Stimulated activated CD4-positive, alpha-beta T cell treated with anti-CD3 and anti-CD28 coated beads, Interleukin-15, amount 100 ng/mL, for 1 hour (primary cell): ENCODE measurements around the gene HOMER3.
"Not testable (repeated sequence)": the region's sequence is repeated elsewhere in the genome, so short reads cannot be mapped to it uniquely, and the experiment has no call there.

Experiments
- DNase-seq, 2 donors: peaks; one replicate each; pipeline ENCODE4 v3.0.0-alpha.2; 2020; ENCODE audit warnings: low read depth in 1 of 2, low spot score in 1 of 2

HOMER3 gene

DNA sequence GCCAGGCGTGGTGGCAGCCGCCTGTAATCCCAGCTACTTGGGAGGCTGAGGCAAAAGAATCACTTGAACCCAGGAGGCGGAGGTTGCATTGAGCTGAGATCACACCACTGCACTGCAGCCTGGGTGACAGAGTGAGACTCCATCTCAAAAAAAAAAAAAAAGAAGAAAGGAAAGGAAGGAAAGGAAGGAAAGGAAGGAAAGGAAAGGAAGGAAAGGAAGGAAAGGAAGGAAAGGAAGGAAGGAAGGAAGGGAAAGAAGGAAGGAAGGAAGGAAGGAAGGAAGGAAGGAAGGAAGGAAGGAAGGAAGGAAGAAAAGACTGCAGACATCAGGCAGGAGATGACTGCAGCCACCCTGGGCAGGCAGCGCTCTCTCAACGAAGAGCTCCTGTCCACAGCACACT is 38.5 kb downstream of the HOMER3 start:
- DNase-seq: not testable (repeated sequence)

DNA sequence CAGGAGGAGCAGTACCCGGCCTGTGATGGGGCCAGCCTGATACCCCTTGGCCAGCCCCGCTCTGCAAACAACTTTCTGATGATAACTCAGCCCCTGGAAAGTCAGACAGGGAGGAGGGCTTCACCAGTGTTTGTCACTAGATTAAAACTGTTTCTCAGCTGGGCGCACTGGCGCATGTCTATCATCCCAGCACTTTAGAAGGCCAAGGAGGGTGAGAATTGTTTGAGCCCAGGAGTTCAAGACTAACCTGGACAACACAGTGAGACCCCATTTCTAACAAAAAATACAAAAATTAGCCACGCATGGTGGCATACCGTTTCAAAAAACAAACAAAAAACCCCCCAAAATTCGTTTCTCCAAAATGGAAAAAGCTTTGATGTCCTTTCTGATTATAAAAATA is 39.5 kb downstream of the HOMER3 start:
- DNase-seq: no peak

GRCh38 chr19:18900700-18901481 is 40.1 kb downstream of the HOMER3 start:
- no peak for DNase-seq

- no peak for DNase-seq
Observed at GRCh38 chr19:18899624-18900560, 41.1 kb downstream of the HOMER3 start.

GRCh38 chr19:18898607-18899408 is 42.2 kb downstream of the HOMER3 start:
- no peak for DNase-seq

DNA sequence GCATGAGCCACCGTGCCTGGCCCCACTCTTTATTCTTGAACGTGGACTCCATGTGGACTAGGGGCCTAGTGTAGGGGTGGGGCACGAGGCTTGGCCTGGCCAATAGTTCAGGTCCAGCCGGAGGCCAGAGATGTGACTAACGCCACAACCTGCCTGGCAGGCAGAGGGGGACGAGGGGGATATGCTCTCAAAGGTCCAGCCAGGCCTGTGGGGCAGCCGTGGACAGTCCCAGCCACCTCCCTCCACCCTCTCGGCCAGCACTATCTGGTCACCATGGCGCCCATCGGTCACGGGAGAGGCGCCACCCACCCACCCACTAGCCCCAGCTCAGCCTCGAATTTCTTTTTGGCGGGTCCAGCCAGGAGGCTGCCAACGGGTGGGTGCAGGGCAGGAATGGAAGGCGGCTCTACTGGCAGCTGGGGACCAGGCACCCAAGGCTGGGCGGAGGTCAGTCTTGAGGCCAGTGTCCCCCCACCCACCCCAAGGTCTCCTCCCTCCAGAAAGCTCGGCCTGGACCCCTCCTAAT is 42.9 kb downstream of the HOMER3 start:
- DNase-seq: no peak

- no peak for DNase-seq
Observed at GRCh38 chr19:18897094-18898029, 43.7 kb downstream of the HOMER3 start.

DNA sequence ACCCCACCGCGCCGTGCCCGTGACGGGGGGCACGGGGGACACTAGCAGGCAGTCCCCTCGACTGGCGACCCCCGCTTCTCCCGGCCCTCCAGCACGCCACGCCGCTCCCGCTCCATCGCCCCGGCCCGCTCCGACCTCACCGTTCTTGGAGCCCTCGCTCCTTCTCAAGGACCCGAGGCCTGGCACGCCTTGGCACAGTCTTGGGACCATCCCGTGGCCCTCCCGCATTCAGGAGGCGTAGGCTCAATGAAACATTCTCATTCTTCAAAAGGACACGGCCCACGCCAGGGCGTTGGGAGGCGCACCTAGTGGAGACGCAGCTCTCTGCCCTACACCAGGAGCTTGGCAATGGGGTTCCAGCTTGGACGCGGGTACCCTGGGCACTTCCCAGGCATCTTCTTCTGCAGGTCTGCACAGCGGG is 44.6 kb downstream of the HOMER3 start:
- DNase-seq: no peak

- DNase-seq: no peak
Observed at GRCh38 chr19:18895824-18896341, 45.1 kb downstream of the HOMER3 start, which contains the start of gene CERS1. CERS1 (minus strand) TSS chr19:18896158; CDS start chr19:18896072, 86 bp downstream.

GRCh38 chr19:18895038-18895823 is 45.8 kb downstream of the HOMER3 start:
- no peak for DNase-seq

DNA sequence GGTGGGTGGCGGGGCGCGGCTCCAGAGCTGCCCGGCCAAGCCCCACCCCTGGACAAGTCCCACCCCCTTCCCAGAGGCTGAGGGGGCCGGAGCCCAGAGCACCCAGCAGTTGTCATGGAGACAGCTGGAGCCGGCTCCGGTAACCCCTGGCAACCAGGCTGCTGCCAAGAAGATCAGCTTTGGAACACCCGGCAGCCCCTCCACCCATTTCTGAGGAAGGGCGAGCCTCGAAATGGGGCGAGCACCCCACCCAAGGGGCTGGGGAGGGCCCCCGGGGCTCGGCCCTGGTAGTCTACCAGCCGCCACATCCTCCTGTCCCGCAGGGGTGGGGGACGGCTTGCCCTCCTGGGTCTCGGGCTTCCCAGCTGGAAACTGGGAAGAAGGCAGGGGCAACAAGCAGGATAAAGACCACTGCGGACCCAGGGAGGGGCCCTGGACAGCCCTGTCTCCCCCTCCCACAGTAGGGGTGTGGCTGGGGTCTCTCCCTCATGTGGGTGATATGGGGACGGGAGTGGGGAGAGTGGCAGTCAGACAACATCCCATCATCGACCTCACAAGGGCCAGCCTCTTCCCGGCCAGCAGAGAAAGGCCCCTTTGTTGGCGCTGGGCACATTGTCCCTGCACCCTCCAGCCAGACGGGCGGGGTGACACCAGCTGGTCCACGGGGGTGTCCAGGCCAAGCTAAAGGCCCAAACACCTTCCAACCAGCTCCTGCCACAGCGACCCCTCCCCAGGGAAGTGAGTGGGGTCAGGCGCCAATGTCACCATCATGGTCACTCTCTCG is 46.6 kb downstream of the HOMER3 start:
- DNase-seq: no peak

DNA sequence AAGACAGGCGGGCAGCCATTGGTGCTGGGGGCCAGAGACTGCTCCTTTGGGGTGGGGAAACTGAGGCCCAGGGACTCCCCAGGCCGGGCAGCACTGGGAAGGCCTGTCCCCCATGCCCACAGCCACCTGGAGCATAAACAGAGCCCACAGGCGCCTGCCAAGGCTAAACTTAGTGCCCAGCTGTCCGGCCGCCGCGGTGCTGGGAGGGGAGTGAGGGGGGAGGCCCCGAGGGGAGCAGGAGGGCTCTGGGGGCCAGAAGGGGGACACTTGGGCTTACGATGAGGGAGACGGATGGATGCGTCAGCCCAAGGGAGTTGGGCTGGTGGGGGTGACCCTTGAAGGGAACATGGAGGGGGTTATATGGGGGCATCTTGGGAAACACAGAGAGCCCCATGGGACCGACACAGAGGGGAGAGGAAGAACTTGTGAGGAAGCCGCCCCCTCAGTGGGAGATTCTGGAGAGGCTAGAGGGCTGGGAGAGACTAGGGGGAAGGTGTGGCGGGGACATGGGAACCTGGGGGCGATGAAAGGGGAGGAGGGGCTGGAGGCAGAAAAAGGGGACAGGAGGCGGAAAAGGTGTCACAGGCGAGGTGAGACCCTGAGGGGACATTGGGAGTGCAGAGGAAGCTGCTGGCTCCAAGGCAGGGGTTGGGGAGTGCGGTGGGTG is 47.3 kb downstream of the HOMER3 start:
- no peak for DNase-seq

- no peak for DNase-seq
Observed at GRCh38 chr19:18889949-18890745, 50.9 kb downstream of the HOMER3 start.

DNA sequence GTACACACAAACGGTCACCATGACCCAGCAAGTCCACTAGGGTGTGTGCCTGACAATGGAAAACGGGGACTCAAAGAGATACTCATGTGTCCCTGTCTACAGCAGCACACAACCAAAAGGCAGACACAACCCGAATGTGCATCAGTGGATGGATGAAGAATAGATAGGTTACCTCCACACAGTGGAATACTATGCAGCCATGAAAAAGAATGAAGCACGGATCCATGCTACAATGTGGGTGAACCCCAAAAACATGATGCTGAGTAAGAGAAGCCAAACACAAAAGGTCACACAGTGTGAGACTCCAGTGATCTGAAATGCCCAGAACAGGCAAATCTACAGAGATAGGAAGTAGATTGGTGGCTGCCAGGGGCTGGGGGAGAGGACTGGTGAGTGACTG is 54.0 kb downstream of the HOMER3 start:
- DNase-seq: no peak

GRCh38 chr19:18883526-18884304 is 57.3 kb downstream of the HOMER3 start:
- no peak for DNase-seq

GRCh38 chr19:18881491-18881890 is 59.5 kb downstream of the HOMER3 start:
- no peak for DNase-seq
